ENCODE data around the gene PIF1. TPM values are rescaled to one million over a fixed set of nuclear protein-coding genes. Genes with fewer than 3 reads are reported as not detected.

PIF1 gene, protein sequence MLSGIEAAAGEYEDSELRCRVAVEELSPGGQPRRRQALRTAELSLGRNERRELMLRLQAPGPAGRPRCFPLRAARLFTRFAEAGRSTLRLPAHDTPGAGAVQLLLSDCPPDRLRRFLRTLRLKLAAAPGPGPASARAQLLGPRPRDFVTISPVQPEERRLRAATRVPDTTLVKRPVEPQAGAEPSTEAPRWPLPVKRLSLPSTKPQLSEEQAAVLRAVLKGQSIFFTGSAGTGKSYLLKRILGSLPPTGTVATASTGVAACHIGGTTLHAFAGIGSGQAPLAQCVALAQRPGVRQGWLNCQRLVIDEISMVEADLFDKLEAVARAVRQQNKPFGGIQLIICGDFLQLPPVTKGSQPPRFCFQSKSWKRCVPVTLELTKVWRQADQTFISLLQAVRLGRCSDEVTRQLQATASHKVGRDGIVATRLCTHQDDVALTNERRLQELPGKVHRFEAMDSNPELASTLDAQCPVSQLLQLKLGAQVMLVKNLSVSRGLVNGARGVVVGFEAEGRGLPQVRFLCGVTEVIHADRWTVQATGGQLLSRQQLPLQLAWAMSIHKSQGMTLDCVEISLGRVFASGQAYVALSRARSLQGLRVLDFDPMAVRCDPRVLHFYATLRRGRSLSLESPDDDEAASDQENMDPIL
- 9.1 TPM for total RNA-seq

DNA sequence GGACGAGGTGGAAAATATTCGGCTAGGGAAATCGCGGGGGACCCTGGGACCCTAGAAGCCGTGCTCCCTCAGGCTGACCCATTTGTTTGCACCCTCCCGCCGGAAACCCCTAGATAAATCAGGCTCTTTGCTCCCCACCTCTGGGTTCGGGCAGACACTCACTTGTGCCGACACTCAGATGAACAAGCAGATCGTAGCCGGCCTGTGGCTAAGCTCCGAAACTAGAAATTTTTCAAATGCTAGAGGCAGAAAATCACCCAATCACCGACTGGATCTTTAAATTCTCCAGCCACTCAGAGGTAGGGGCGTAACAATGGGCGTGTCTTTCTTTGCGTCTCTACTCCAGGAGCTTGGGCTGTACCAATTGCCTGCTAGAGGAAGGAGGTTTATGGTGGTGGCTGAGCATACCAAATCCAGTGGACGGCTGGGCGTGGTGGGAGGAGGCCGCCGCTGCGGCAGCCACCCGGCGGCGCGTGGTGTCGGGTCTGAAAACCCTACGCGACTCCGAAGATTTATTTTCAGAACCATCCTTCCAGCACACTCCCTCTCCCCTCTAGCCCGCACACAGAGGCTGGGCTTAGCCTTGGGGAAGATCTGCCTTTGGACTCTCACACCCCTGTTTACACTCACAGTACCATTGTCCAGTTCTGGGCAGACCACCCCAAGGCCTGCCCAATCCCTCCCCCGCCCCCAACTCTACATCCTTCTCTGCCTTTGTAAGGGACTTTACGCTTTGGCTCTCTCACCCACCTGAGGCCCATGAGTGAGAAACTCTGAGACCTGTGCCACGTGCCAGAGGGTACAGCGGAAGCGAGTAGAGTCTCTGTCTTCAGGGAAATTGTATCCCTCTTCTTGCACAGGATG is at the start of gene PIF1:
TSS of gene PIF1 (minus strand) at position 217 of the 864 bp plus-strand sequence. CDS start 1,312 bp downstream, outside the sequence.

DNA sequence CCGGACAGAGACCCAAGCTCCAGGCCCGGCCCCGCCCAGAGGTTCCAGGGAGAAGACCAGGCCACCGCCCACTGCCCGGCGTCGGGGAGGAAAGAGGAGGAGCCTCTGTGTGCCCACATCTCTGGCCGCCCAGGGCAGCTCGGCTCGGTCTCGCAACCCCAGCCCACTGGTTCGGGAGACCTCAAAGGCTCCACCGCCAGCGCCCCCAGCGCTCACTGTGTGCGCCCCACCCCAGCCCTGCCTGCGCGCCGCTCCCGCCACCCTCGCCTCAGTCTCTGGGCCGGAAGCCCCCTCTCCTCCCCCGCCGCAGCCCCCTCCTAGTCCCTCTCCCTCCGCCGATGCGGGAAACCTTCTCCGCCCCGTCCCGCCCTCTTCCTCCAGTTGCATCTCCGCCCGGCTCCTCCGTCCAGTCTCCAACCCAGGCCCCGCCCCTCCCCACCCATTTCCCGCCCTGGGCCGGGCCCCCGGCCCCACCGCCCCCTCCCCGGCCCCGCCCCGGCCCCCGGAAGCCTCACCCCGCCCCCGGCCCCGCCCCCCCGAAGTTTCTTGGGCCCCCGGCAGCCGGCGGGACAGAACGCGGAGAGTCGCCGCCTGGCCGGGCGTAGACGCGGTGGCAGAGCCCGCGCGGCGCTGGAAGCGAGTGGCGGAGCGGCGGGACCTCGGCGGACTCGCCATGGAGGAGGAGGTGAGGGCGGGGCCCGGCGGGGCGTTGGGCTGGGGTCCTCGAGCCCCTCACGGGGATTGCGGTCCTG is 16.1 kb upstream of the PIF1 start, which contains the start of gene PLEKHO2:
TSS of gene PLEKHO2 (plus strand) at position 572 of the 752 bp plus-strand sequence. CDS start at position 674, 102 bp downstream.

DNA sequence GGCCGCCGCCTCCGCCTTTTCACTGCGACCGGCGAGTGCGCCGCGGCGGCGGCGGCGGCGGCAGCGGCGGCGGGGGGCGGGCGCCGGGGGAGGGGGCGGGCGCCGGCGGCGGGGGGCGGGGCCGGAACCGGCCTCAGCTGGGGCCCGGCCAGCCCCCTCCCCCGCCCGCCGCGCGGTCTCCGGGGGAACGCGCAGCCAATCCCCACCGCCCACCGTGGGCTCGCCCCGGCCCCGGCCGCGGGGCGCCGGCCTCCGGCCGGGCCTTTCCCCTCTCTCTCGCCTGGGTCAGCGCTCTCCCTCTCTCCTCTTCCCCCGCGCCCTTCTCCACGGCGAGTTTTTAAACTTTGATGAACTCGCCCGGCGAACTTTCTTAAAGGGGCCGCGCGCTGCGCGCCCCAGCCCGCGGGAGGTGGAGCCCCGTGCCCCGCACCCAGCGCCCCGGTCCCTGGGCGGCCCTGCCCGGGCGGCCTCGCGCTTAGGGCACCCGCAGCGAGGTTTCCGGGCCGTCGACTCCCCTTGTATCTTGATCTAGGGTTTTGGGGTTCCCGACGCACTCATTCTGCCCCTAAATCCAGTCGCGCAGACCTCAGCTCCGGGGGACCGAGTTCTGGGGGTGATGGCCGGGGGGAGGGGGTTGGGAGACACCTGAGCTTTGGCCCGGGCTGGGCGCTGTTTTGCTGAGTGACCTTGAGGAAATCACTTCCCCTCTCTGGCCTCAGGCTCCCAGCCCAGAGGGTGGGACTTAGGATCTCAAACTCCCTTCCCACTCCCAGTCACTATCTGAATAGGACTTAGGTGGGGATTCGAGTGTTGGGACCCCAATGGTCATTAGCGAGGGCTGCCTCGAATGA is 49.7 kb downstream of the PIF1 start, which contains the start of gene RBPMS2:
TSS of gene RBPMS2 (minus strand) at position 39 of the 851 bp plus-strand sequence. CDS start 270 bp downstream, outside the sequence.

Other genes with a start within 250 kb of the PIF1 start
- gene RBPMS2, start 50.1 kb downstream of the PIF1 start, total RNA-seq, result 1.4 TPM
- 28.8 TPM for gene PLEKHO2, start 16.3 kb upstream of the PIF1 start, total RNA-seq
- 6.9 TPM for gene ANKDD1A, start 86.3 kb upstream of the PIF1 start, total RNA-seq
- gene SPG21, start 164.3 kb upstream of the PIF1 start, total RNA-seq, result 79.1 TPM
- gene MTFMT, start 204.0 kb upstream of the PIF1 start, total RNA-seq, result 12.8 TPM
- gene SLC51B, start 219.7 kb upstream of the PIF1 start, total RNA-seq, result 1.5 TPM
- gene RASL12, start 242.3 kb upstream of the PIF1 start, total RNA-seq, result 12.6 TPM

All from metanephros (tissue), 1 donor.